ENCODE results near the gene TCOF1. TPM values are rescaled to one million over a fixed set of nuclear protein-coding genes. Genes with fewer than 3 reads are reported as not detected.

The TCOF1 gene
- total and polyA plus RNA-seq, 11 donors, result 11.9 to 29.9 (median 16.0) TPM

DNA sequence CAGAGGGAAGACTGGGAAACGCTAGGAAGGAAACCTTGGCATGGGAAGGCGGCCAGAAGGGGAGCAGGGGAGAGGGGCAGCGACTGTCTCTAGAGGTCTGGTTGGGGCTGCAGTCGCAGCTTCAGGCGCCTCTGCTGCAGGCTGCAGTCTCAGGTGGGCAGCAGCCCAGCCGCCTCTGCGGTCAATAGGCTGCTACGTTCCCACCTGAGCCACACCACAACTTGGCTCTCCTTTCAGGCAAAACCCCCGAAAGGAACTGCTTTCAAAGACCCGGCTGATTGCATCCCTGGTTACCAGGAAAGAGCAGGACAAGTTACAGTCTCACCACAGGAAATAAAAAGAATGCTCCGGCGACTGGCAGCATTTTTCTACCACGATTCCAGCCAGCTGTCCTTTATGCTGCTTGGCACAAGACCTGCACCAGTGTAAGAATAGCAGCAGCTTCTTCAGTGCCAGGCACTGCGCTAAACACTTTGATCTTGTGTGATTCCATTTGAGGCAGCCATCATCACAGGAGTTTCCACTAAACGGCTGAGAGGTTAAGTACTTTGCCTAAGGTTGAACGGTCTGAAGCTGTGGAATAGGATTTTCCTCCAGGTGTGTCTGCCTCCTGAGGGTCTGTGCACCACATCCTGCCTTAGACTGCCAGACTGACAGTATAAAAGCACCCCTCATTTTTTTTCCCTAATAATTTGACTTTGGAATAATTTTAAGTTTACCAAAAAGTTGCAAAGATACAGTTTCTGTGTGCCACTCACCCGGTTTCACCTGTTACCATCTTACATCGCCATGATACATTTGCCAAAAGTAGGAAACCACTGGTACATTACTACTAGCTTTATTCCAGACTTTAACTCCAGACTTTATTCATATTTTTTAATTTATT is 84.6 kb downstream of the TCOF1 start:
- Histone ChIP-seq H3K27ac (peak overlapping the region in 11 of 12 donors; percentile 32 to 75 (median 62)), H3K27me3 (no peaks in the 10 kb centered on the region), H3K4me1 (peaks cover 0 to 21% (median 10%) of the 10 kb centered on the region in 12 donors), H3K9me3 (no peaks in the 10 kb centered on the region), H3K36me3 (peaks cover 0 to 52% (median 40%) of the 10 kb centered on the region in 9 donors), H3K4me3 (no peak overlapping the region)
- intact Hi-C loops (cut with DNase I), result loop anchor here in 1 of 10 donors (10.0 kb wide), 1 partner anchor 47 kb away; no protein-coding TSS in a partner anchor
- DNase-seq (peak in 3 of 5 donors; percentile 33 to 67 (median 65)), ATAC-seq (peak; percentile 76 to 85 (median 79))
- 42 to 51% (median 45%) methylated on average over 17 to 18 of the region's 18 CpGs for WGBS, 4 donors
- no peak for TF ChIP-seq POLR2A (IDR thresholded peaks at IDR 0.05)
- TF ChIP-seq CTCF (IDR thresholded peaks at IDR 0.05), result no peak

- H3K27ac ChIP-seq, result peak overlapping the region in 9 of 12 donors; percentile 51 to 75 (median 62)
- ATAC-seq, result no peak
- no peak overlapping the region for H3K4me3 ChIP-seq
- intact Hi-C loops (cut with DNase I), result loop anchor here in 1 of 10 donors (10.0 kb wide), 1 partner anchor 48 kb away; no protein-coding TSS in a partner anchor
- 82 to 91% (median 84%) methylated on average over 6 of the region's 6 CpGs for WGBS, 4 donors
- H3K4me1 ChIP-seq, result peaks cover 0 to 27% (median 15%) of the 10 kb centered on the region in 12 donors
- peaks cover 2 to 59% (median 46%) of the 10 kb centered on the region in 9 donors for H3K36me3 ChIP-seq
- no peaks in the 10 kb centered on the region for H3K27me3 ChIP-seq
- H3K9me3 ChIP-seq, result no peaks in the 10 kb centered on the region
- TF ChIP-seq CTCF (IDR thresholded peaks at IDR 0.05), result no peak
- no peak for TF ChIP-seq POLR2A (IDR thresholded peaks at IDR 0.05)
- no peak for DNase-seq
Measured at GRCh38 chr5:150442699-150443080, 85.2 kb downstream of the TCOF1 start.

- no peak overlapping the region for H3K4me3 ChIP-seq
- intact Hi-C loops (cut with DNase I), result loop anchor here in 1 of 10 donors (10.0 kb wide), 1 partner anchor 49 kb away; no protein-coding TSS in a partner anchor
- peaks cover 2 to 63% (median 50%) of the 10 kb centered on the region in 9 donors for H3K36me3 ChIP-seq
- H3K4me1 ChIP-seq, result peaks cover 0 to 35% (median 23%) of the 10 kb centered on the region in 12 donors
- H3K27ac ChIP-seq, result no peak overlapping the region
- no peaks in the 10 kb centered on the region for H3K27me3 ChIP-seq
- TF ChIP-seq POLR2A (IDR thresholded peaks at IDR 0.05) (no peak), CTCF (IDR thresholded peaks at IDR 0.05) (no peak)
- no peaks in the 10 kb centered on the region for H3K9me3 ChIP-seq
- WGBS, 4 donors, result 79 to 81% (median 79%) methylated on average over 15 of the region's 15 CpGs
- no peak for DNase-seq
- no peak for ATAC-seq
Measured at GRCh38 chr5:150443242-150444075, 86.0 kb downstream of the TCOF1 start.
